Measurements from ENCODE around the gene AMHR2.
A peak's percentile ranks its signal among the peaks of the same experiment; 100 is the strongest.
"Not testable (repeated sequence)": the region's sequence is repeated elsewhere in the genome, so short reads cannot be mapped to it uniquely, and the experiment has no call there.

AMHR2 gene

DNA sequence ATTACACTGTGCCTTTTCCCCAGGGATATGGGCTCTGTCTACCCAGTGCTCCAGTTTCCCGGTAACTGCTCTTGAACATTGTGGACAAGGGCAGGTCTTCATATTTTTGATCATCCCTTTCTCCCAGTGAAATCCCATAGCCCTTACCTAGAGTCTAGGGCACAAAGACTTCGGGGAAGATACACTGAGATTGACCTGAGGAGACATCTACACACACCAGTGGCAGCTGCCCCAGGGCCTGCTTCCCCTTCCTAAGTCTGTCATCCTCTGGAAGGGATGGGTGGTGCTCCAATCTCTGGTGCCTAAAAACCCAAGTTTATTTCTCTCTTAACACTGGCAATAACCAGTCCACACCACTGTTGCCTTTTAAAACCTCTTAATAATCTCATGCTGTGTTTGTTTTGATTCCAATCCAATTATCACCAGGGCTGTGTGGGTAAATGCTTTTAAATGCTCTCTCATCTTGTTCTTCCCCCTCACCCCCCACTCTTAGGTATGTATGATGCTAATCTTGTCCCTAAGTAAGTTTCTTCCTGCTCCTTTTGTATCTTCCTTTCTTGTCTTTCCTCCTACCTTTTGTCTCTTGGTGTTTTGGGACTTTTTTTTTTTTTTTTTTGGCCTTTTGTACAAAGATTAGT is 7.8 kb upstream of the AMHR2 start:
- DNase-seq, result not testable (repeated sequence)

- not testable (repeated sequence) for DNase-seq
Measured at GRCh38 chr12:53417291-53417816, 6.3 kb upstream of the AMHR2 start.

DNA sequence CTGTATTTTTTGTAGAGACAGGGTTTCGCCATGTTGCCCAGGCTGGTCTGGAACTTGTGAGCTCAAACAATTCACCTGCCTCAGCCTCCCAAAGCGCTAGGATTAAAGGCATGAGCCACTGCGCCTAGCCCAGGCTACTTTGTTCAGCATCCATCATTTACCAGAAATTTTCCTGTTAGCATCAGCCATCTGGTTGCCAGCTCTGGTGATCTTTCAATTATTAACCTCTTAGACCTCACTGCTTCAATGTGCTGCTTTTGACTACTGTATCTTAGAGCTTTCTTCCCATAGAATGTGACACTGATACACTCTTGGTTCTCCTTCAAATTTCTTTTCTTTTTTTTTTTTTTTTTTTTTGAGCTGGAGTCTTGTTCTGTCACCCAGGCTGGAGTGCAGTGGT is 5.4 kb upstream of the AMHR2 start:
- DNase-seq, result no peak

DNA sequence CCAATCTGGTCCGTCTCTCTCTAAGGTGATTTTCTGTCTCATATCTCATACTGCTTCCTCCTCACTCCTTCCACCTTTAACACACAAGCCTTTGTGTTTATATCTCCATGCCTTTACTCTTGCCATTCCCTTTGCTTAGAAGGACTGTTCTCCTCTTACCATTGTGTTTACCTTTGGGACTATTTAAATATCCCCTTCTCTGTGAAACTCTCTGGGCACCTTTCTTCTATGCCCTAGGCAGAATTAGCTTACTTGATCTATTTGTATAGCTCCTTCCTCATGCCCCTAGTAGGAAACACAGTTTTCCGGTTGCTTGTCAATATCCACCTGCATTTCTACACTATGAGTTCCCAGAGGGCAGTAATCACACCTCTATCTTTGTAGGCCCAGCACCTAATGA is 3.9 kb upstream of the AMHR2 start:
- DNase-seq, result no peak

- DNase-seq, result not testable (repeated sequence)
Measured at GRCh38 chr12:53422247-53422646, 1.4 kb upstream of the AMHR2 start.

- no peak for DNase-seq
Measured at GRCh38 chr12:53424626-53425514, 1.2 kb downstream of the AMHR2 start.

DNA sequence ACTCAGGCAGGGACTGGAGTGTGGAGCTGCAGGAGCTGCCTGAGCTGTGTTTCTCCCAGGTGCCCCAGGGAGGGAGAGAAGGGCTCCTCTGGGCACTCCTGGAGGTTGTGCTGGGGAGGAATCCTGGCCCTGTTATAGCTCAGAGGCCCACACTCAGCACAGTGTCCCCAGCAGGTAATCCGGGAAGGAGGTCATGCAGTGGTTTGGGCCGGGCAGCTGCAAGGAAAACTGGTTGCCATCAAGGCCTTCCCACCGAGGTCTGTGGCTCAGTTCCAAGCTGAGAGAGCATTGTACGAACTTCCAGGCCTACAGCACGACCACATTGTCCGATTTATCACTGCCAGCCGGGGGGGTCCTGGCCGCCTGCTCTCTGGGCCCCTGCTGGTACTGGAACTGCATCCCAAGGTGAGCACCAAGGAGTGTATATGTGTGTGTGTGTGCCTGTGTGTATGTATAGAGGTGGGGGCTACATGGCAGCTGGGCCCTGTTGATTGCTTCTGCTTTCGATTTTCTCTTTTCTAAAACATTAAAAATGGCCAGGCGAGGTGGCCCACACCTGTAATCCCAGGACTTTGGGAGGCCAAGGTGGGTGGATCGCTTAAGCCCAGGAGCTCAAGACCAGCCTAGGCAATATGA is 2.0 kb downstream of the AMHR2 start:
- no peak for DNase-seq

GRCh38 chr12:53427905-53428594 is 4.4 kb downstream of the AMHR2 start:
- peak; percentile 77 for DNase-seq

DNA sequence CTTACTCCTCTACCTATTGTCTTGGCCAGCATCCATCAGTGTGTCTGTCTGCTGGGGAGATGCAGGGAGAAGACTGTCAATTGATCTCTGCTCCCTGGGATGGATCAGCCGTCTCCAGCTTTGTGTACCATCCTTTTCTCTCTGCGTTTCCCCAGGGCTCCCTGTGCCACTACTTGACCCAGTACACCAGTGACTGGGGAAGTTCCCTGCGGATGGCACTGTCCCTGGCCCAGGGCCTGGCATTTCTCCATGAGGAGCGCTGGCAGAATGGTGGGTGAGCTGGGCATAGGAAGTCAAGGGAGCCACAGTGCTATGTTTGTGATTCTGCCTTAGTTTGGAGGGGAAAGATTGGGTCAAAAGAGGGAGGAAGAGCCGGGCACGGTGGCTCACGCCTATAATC is 5.1 kb downstream of the AMHR2 start:
- DNase-seq, result no peak

GRCh38 chr12:53430116-53430515 is 6.5 kb downstream of the AMHR2 start:
- no peak for DNase-seq

DNA sequence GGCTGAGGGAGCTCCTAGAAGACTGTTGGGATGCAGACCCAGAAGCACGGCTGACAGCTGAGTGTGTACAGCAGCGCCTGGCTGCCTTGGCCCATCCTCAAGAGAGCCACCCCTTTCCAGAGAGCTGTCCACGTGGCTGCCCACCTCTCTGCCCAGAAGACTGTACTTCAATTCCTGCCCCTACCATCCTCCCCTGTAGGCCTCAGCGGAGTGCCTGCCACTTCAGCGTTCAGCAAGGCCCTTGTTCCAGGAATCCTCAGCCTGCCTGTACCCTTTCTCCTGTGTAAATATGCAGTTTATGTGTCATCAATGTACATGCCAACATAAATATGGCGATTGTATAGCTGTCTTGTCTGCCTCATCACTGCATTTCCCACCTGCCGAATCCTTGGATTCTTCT is 7.5 kb downstream of the AMHR2 start:
- no peak for DNase-seq

GRCh38 chr12:53435326-53435725 is 11.7 kb downstream of the AMHR2 start:
- DNase-seq, result not testable (repeated sequence)

- not testable (repeated sequence) for DNase-seq
Measured at GRCh38 chr12:53439582-53439981, 15.9 kb downstream of the AMHR2 start.

DNA sequence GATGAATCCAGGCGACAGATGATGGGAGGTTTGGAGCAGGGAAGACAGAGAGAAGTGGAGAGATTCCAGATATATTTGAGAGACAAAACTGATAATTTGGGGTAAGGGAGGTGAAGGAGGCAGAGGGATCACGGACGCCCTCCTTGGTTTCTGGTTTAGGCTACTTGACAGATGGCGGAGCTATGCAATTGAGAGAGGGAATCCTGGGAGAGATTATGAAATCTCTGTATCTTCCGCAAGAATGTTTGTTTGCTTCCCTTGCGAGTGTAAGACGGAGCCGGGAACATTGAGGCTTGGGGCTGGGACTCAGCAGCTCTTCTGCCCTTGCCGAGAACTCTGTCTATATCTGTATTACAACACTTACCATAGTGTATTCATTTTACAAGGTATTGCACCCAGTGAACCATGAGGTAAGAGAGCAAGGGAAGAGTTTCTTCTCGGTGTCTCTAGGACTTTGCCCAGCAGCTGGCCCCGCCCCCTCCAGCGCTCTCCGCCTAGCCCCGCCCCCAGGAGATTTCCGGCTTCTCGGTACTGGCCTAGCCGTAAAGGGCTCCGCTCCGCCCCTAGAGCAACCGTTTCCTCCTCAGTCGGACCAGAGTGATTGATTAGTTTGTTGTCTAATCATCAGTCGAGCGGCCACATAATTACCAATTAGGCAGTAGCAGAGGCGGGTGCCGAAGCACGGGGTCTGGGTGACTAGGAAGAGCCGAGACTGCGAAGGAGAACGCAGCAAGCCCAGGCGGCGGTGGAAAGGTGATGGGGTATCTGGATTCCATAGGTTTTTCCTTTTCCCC is 17.6 kb downstream of the AMHR2 start, which contains the start of gene PRR13:
PRR13 (plus strand) TSS at position 695 of the 794 bp plus-strand sequence. CDS start 981 bp downstream, outside the sequence.
- peak; percentile 98 for DNase-seq

- no peak for DNase-seq
Measured at GRCh38 chr12:53443955-53444354, 20.3 kb downstream of the AMHR2 start.

- DNase-seq, result not testable (repeated sequence)
Measured at GRCh38 chr12:53444593-53445325, 21.1 kb downstream of the AMHR2 start.

GRCh38 chr12:53450936-53451335 is 27.3 kb downstream of the AMHR2 start:
- no peak for DNase-seq

GRCh38 chr12:53451661-53452158 is 28.1 kb downstream of the AMHR2 start, which contains the start of gene PCBP2:
PCBP2 (plus strand) TSS chr12:53452102; CDS start chr12:53454801, 2,699 bp downstream.
- peak; percentile 98 for DNase-seq

DNA sequence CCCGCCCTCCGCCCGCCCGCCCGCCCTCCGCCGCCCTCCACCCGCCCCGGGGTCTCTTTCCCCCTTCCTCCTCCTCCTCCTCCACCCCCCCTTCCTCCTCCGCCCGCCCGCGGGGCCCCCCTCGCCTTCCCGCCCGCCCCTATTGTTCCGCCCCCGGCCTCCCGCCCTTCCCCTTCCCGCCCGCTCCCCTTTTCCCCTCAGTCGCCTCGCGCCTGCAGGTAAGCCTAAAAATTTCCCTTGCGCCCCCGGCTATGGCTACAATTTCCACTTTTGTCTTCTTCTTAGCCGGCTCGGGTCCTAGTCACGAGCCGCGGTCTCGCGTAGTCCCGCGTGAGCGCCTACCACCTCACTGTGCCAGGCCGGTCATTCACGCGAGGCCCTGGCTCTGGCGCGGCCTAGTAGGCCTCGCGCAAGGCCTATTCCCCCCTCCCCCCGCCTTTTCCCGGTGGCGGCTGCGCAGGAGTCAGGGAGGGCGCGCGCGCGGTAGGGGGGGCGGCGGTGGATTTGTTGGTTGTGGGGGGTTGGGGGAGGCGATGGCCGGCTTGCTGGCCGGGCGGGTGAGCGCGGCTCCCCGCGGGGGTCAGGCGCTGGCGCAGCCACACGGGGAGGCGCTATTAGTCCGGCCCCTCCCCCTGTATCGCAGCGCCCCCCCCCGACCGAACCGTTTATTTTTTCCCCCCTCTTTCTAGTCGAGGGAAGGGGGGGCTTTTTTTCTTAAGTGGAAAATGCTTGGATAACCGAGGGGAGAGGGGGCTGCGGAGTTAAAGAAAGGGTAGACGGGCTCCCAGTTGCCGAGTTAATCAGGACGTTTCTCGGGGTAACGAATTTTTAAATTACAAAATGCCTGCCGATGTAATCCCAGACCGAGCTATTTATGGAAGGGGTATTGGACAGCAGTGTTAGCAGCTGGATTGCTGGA is 28.8 kb downstream of the AMHR2 start:
- peak; percentile 52 for DNase-seq
